GM12878 (cell line): ENCODE results near the gene SEMA4C. TPM values are rescaled to one million over a fixed set of nuclear protein-coding genes. Genes with fewer than 3 reads are reported as not detected.

Experiments used
- ATAC-seq: fragments of 200-7000 bp; cut with Tn5 transposase; 3 replicates; pipeline ENCODE4 v1.9.1; 2020; ENCODE audit warnings: mild to moderate bottlenecking, moderate library complexity
- BruUV-seq: library from RNA; stranded (reverse); fragments of 400-500 nt; replicated peaks from 2 replicates; lab custom pipeline; 2021; lab: Mats Ljungman, UMichigan
- CTCF ChIA-PET: fragments of 300-600 bp; sonication (Branson Sonifier 250); formaldehyde crosslinking; extraction: SDS; loops from one replicate; lab custom pipeline; 2021; ENCODE audit warnings: inconsistent platforms; lab: Yijun Ruan, JAX
- POLR2A ChIA-PET: fragments of 350-600 bp; formaldehyde crosslinking; extraction: SDS; loops from one replicate; lab custom pipeline; 2021; ENCODE audit warnings: inconsistent platforms; lab: Charles Lee
- RAD21 ChIA-PET: fragments of 300-600 bp; sonication (Branson Sonifier 250); formaldehyde crosslinking; loops from one replicate; lab custom pipeline; 2023; ENCODE audit warnings: antibody characterized with exemption; ENCODE audit not compliant: unreplicated experiment; lab: Charles Lee
- SMC1A ChIA-PET: fragments of 300-600 bp; sonication (Branson Sonifier 250); formaldehyde crosslinking; loops from one replicate; lab custom pipeline; 2023; ENCODE audit not compliant: unreplicated experiment, uncharacterized antibody; lab: Charles Lee
- DNase-seq: peaks from one replicate; pipeline ENCODE4 v3.0.0-alpha.2; 2011; ENCODE audit warnings: low read depth, low spot score
- FAIRE-seq: peaks from 3 replicates; lab custom pipeline; 2011; peaks lifted over from hg19 to GRCh38; lab: Jason Lieb, UNC
- H2AFZ ChIP-seq: 2 replicates; pipeline ENCODE4 v1.6.0; 2011; ENCODE audit warnings: low read depth, low read length, control low read depth; ENCODE audit not compliant: control insufficient read depth
- H3K27ac ChIP-seq: 2 replicates; pipeline ENCODE4 v1.5.1; 2011; ENCODE audit warnings: control low read depth; ENCODE audit not compliant: control insufficient read depth, insufficient read depth
- H3K27me3 ChIP-seq, 2 experiments: replicated peaks in 1 of 2; 2 replicates each; pipeline versions ENCODE4 v1.6.0 to v1.6.1; 2011; ENCODE audit warnings: low read length in 1 of 2; ENCODE audit not compliant: control insufficient read depth in 2 of 2, insufficient read depth in 2 of 2
- H3K36me3 ChIP-seq, 2 experiments: 2 replicates each; pipeline ENCODE4 v1.5.1; 2011; ENCODE audit warnings: low read length in 1 of 2; ENCODE audit not compliant: control insufficient read depth in 2 of 2, insufficient read depth in 2 of 2
- H3K4me1 ChIP-seq: 2 replicates; pipeline ENCODE4 v1.6.1; 2011; ENCODE audit warnings: mild to moderate bottlenecking, low read length, moderate library complexity, mixed read lengths; ENCODE audit not compliant: control insufficient read depth, insufficient read depth
- H3K4me2 ChIP-seq: 2 replicates; pipeline ENCODE4 v1.6.0; 2011; ENCODE audit warnings: control low read depth; ENCODE audit not compliant: control insufficient read depth, insufficient read depth
- H3K4me3 ChIP-seq: fragments of 200-600 bp; sonication (generic); 2 replicates; pipeline ENCODE4 v1.5.1; 2016
- H3K79me2 ChIP-seq: 2 replicates; pipeline ENCODE4 v1.6.0; 2011; ENCODE audit warnings: low read length; ENCODE audit not compliant: control insufficient read depth, insufficient read depth
- H3K9ac ChIP-seq: 2 replicates; pipeline ENCODE4 v1.8.0; 2011; ENCODE audit warnings: low read length, control low read depth, mixed read lengths; ENCODE audit not compliant: control insufficient read depth, insufficient read depth
- H3K9me3 ChIP-seq: replicated peaks from 3 replicates; pipeline ENCODE4 v1.5.1; 2011; ENCODE audit warnings: mild to moderate bottlenecking, low read length; ENCODE audit not compliant: control insufficient read depth, insufficient read depth
- H4K20me1 ChIP-seq: 2 replicates; pipeline ENCODE4 v1.6.0; 2011; ENCODE audit not compliant: control insufficient read depth, insufficient read depth
- BHLHE40 ChIP-seq, 2 experiments: fragments of 450-650 bp in 1 of 2; IDR thresholded peaks; 2 replicates each; pipeline ENCODE4 v1.6.1; 2011 to 2017; ENCODE audit warnings: low read depth in 2 of 2, borderline replicate concordance in 1 of 2, improper control_type of control experiment in 1 of 2, low read length in 1 of 2, mild to moderate bottlenecking in 1 of 2
- CHD4 ChIP-seq: fragments of 200-600 bp; sonication (generic); IDR thresholded peaks from 2 replicates; pipeline ENCODE4 v1.6.1; 2016; ENCODE audit warnings: mild to moderate bottlenecking
- CREM ChIP-seq: IDR thresholded peaks from 2 replicates; pipeline ENCODE4 v1.6.1; 2014; ENCODE audit warnings: antibody characterized with exemption, low read depth
- HDAC6 ChIP-seq: fragments of 200-600 bp; sonication (generic); IDR thresholded peaks from one replicate; pipeline ENCODE4 v1.8.0; 2017; ENCODE audit warnings: antibody characterized with exemption; ENCODE audit not compliant: unreplicated experiment
- HDGF ChIP-seq: fragments of 450-650 bp; IDR thresholded peaks from 2 replicates; pipeline ENCODE4 v1.6.1; 2016; ENCODE audit warnings: antibody characterized with exemption
- LARP7 ChIP-seq: fragments of 450-650 bp; IDR thresholded peaks from 2 replicates; pipeline ENCODE4 v1.6.1; 2017; ENCODE audit warnings: mild to moderate bottlenecking
- MYB ChIP-seq: fragments of 150-350 bp; IDR thresholded peaks from 2 replicates; pipeline ENCODE4 v1.6.1; 2014; ENCODE audit warnings: mild to moderate bottlenecking, low read depth, low read length, borderline replicate concordance
- NFYA ChIP-seq: IDR thresholded peaks from 2 replicates; pipeline ENCODE4 v1.6.1; 2011; ENCODE audit warnings: low read depth, mild to moderate bottlenecking, low read length, improper control_type of control experiment, borderline replicate concordance
- POLR2AphosphoS5 ChIP-seq: IDR thresholded peaks from 2 replicates; pipeline ENCODE4 v1.6.1; 2011; ENCODE audit warnings: mild to moderate bottlenecking, low read length, inconsistent platforms
- POU2F2 ChIP-seq: IDR thresholded peaks from 3 replicates; pipeline ENCODE4 v1.6.1; 2011; ENCODE audit warnings: low read depth, mild to moderate bottlenecking, low read length, borderline replicate concordance
- RCOR1 ChIP-seq: conservative IDR thresholded peaks from 2 replicates; pipeline ENCODE4 v1.6.1; 2012; ENCODE audit warnings: low read depth, low read length, improper control_type of control experiment
- SMAD1 ChIP-seq: fragments of 450-650 bp; IDR thresholded peaks from 2 replicates; pipeline ENCODE4 v1.6.1; 2018; ENCODE audit warnings: mild to moderate bottlenecking, low read depth; ENCODE audit not compliant: partially characterized antibody
- SMC3 ChIP-seq: IDR thresholded peaks from 2 replicates; pipeline ENCODE4 v1.6.1; 2011; ENCODE audit warnings: low read length, improper control_type of control experiment, borderline replicate concordance
- SPI1 ChIP-seq: IDR thresholded peaks from 2 replicates; pipeline ENCODE4 v1.6.1; 2011; ENCODE audit warnings: low read depth, mild to moderate bottlenecking, low read length, moderate library complexity, borderline replicate concordance; ENCODE audit not compliant: insufficient read depth
- TCF3 ChIP-seq: IDR thresholded peaks from 2 replicates; pipeline ENCODE4 v1.6.1; 2012; ENCODE audit warnings: low read depth, mild to moderate bottlenecking, low read length, borderline replicate concordance; ENCODE audit not compliant: insufficient read depth
- TCF7 ChIP-seq: IDR thresholded peaks from 2 replicates; pipeline ENCODE4 v1.6.1; 2014; ENCODE audit warnings: antibody characterized with exemption, borderline replicate concordance
- ZBTB40 ChIP-seq: fragments of 450-650 bp; IDR thresholded peaks from 2 replicates; pipeline ENCODE4 v1.6.1; 2016; ENCODE audit warnings: mild to moderate bottlenecking, moderate library complexity, borderline replicate concordance
- ZZZ3 ChIP-seq: IDR thresholded peaks from 2 replicates; pipeline ENCODE4 v1.6.1; 2011; ENCODE audit warnings: low read depth; ENCODE audit not compliant: control insufficient read depth, insufficient read length
- WGBS: methylation state at CpG from one replicate; pipeline ENCODE4 v1.1.6; 2016; ENCODE audit warnings: low lambda C conversion rate; ENCODE audit not compliant: insufficient replicate concordance, insufficient coverage; ENCODE audit errors: missing lambda C conversion rate; 5-methylcytosine and 5-hydroxymethylcytosine counted together
- in situ Hi-C: fragments of 300-500 bp; cut with MboI; formaldehyde crosslinking; loops from 9 replicates; pipeline ENCODE4 v1.14.3; 2018; ENCODE audit warnings: mixed read lengths
- intact Hi-C: fragments of 100-400 bp; cut with micrococcal nuclease; formaldehyde crosslinking; loops from one replicate; pipeline ENCODE4 v1.14.2; 2022; ENCODE audit not compliant: unreplicated experiment
- polyA plus RNA-seq, 11 experiments: library from polyadenylated mRNA; depleted of rRNA in 4 of 11; unstranded in 6 of 11; stranded (reverse) in 5 of 11; fragments of >200 nt; fragmentation: Nextera tagmentation in 4 of 11; fragmentation: Illumina TruSeq in 1 of 11; extraction: Ambion mirVana in 4 of 11; extraction: Trizol in 1 of 11; gene quantifications; 1 replicate in 1 of 11; 2 replicates in 10 of 11; pipeline versions ENCODE4 v1.2.1 to v1.2.3, GENCODE V29; 2011 to 2016; ENCODE audit warnings: inconsistent platforms in 2 of 11, missing spikeins in 2 of 11, low read depth in 1 of 11
- total RNA-seq, 4 experiments: library from RNA; depleted of rRNA in 3 of 4; stranded (reverse); fragments of >200 nt in 3 of 4; fragmentation: Illumina TruSeq in 1 of 4; extraction: Trizol in 1 of 4; gene quantifications; 2 replicates each; pipeline versions ENCODE4 v1.2.1 to v1.2.3, GENCODE V29; 2013 to 2021

Gene SEMA4C
- total and polyA plus RNA-seq, 10 of the 15 experiments (the other 5 are each of a cell fraction or from before 2014, with no cell fraction given), result 0.06 to 21.6 (median 6.8) TPM

GRCh38 chr2:96875498-96876268 is 5.8 kb upstream of the SEMA4C start:
- Histone ChIP-seq H3K4me3 (no peak overlapping the region), H3K4me1 (peaks cover 32% of the 10 kb centered on the region), H4K20me1 (no peaks in the 10 kb centered on the region), H3K9ac (no peak overlapping the region), H3K9me3 (no peaks in the 10 kb centered on the region), H3K27ac (no peak overlapping the region), H2AFZ (no peak overlapping the region), H3K27me3 (no peaks in the 10 kb centered on the region), H3K36me3 (no peaks in the 10 kb centered on the region), H3K4me2 (no peak overlapping the region), H3K79me2 (no peaks in the 10 kb centered on the region; the same call in 1 of the 2 replicates)
- CTCF ChIA-PET, result interaction anchor here (0.6 to 5.0 kb wide), 3 partner anchors 18 to 82 kb away, joined by 3 to 31 read pairs (median 22); partner anchors contain the start of gene ANKRD39
- ATAC-seq (no peak), FAIRE-seq (no peak), DNase-seq (no peak)
- in situ Hi-C loops (no loop called here), intact Hi-C loops (no loop called here)
- SMC1A ChIA-PET, result interaction anchor here (1.4 to 3.1 kb wide), 2 partner anchors 11 to 77 kb away, joined by 4 to 25 read pairs; no protein-coding TSS in a partner anchor
- 87% methylated on average over 10 of the region's 14 CpGs for WGBS
- no TSS peak for BruUV-seq
- RAD21 ChIA-PET, result interaction anchor here (0.7 to 3.6 kb wide), 3 partner anchors 18 to 79 kb away, joined by 4 to 38 read pairs (median 9); partner anchors contain the start of gene ANKRD39
- POLR2A ChIA-PET, result interaction anchor here (0.6 to 1.0 kb wide), 2 partner anchors 100 to 1017 kb away, joined by 3 to 4 read pairs; no protein-coding TSS in a partner anchor
- TF ChIP-seq MYB (no peak), CREM (no peak), NFYA (no peak), SPI1 (no peak), ZBTB40 (no peak), SMAD1 (no peak), SMC3 (no peak), RCOR1 (no peak), CHD4 (no peak), POLR2AphosphoS5 (no peak), HDGF (no peak), BHLHE40 (IDR thresholded peaks at IDR 0.05; ENCODE audit: borderline replicate concordance in 1 of 2, low read depth in 2 of 2, low read length in 1 of 2) (no peak), LARP7 (no peak), TCF3 (no peak), POU2F2 (no peak), ZZZ3 (no peak), TCF7 (no peak), HDAC6 (no peak)
